Body of pancreas (tissue), 4 donors: ENCODE data around the gene CCR9. TPM values are rescaled to one million over a fixed set of nuclear protein-coding genes. Genes with fewer than 3 reads are reported as not detected.
"Not testable (repeated sequence)": the region's sequence is repeated elsewhere in the genome, so short reads cannot be mapped to it uniquely, and the experiment has no call there.

Experiments used
- ATAC-seq: fragments of 150-250 bp; one replicate; pipeline ENCODE4 v1.9.1; 2016
- DNase-seq, 4 donors: peaks; one replicate each; pipeline ENCODE4 v3.0.0-alpha.2; 2019
- H3K27ac ChIP-seq, 4 donors: fragments of 200-600 bp; sonication (generic); 1 replicate in 3 of 4; 2 replicates in 1 of 4; pipeline versions ENCODE4 v1.5.1 to v1.6.1; 2016 to 2019; ENCODE audit warnings: mild to moderate bottlenecking in 1 of 4, mixed read lengths in 1 of 4, moderate library complexity in 1 of 4
- H3K27me3 ChIP-seq, 2 donors: fragments of 200-600 bp; sonication (generic); one replicate each; pipeline ENCODE4 v1.6.0; 2016; ENCODE audit warnings: mild to moderate bottlenecking in 1 of 2
- H3K36me3 ChIP-seq, 2 donors: fragments of 200-600 bp; sonication (generic); replicated peaks in 1 of 2; 2 replicates each; pipeline ENCODE4 v1.5.1; 2016; ENCODE audit warnings: low read depth in 2 of 2; ENCODE audit not compliant: insufficient read depth in 1 of 2
- H3K4me1 ChIP-seq: fragments of 200-600 bp; sonication (generic); one replicate; pipeline ENCODE4 v1.6.0; 2016
- H3K4me3 ChIP-seq, 2 donors: fragments of 200-600 bp; sonication (generic); 1 replicate in 1 of 2; 2 replicates in 1 of 2; pipeline ENCODE4 v1.5.1; 2016 to 2019
- H3K9me3 ChIP-seq, 3 donors: fragments of 200-600 bp; sonication (generic); 1 replicate in 2 of 3; 2 replicates in 1 of 3; pipeline ENCODE4 v1.5.1; 2016
- CTCF ChIP-seq, 7 experiments: fragments of 450-650 bp in 4 of 7; fragments of 200-600 bp in 3 of 7; sonication (generic) in 3 of 7; IDR thresholded peaks; one replicate each; pipeline ENCODE4 v1.5.1; 2016 to 2019; ENCODE audit warnings: antibody characterized with exemption in 7 of 7
- POLR2A ChIP-seq, 3 donors: fragments of 450-650 bp; IDR thresholded peaks; one replicate each; pipeline ENCODE4 v1.6.1; 2016; ENCODE audit warnings: antibody characterized with exemption in 3 of 3, mild to moderate bottlenecking in 2 of 3
- WGBS, 2 donors: methylation state at CpG; one replicate each; pipeline ENCODE4 v1.1.5; 2017; 5-methylcytosine and 5-hydroxymethylcytosine counted together
- intact Hi-C: fragments of 100-400 bp; cut with DNase I; formaldehyde crosslinking; loops from one replicate; pipeline ENCODE4 v1.15.1; 2023
- total RNA-seq, 2 donors: library from RNA; depleted of rRNA; stranded (reverse); fragments of >200 nt; gene quantifications; one replicate each; pipeline ENCODE4 v1.1.0, GENCODE V29; 2016

The CCR9 gene
- total RNA-seq, 2 donors from 2014 or later: not detected

- WGBS, 2 donors: 67 to 83% methylated on average over 9 of the region's 9 CpGs
- no peaks in the 10 kb centered on the region for H3K36me3 ChIP-seq
- no peaks in the 10 kb centered on the region for H3K27me3 ChIP-seq
- H3K27ac ChIP-seq: no peak overlapping the region
- no peak overlapping the region for H3K4me3 ChIP-seq
- no peak for TF ChIP-seq POLR2A (IDR thresholded peaks at IDR 0.05)
- TF ChIP-seq CTCF (IDR thresholded peaks at IDR 0.05): no peak
- intact Hi-C loops: no loop called here
- DNase-seq (no peak), ATAC-seq (no peak)
- H3K9me3 ChIP-seq: no peaks in the 10 kb centered on the region
- peaks cover 22% of the 10 kb centered on the region for H3K4me1 ChIP-seq
Measured at GRCh38 chr3:45842851-45843625, 43.3 kb upstream of the CCR9 start.

- H3K9me3 ChIP-seq: no peaks in the 10 kb centered on the region
- no peak overlapping the region for H3K4me3 ChIP-seq
- 79 to 100% methylated on average over 1 of the region's 1 CpG for WGBS, 2 donors
- peaks cover 22% of the 10 kb centered on the region for H3K4me1 ChIP-seq
- H3K27ac ChIP-seq: no peak overlapping the region
- no peak for TF ChIP-seq CTCF (IDR thresholded peaks at IDR 0.05)
- no peak for TF ChIP-seq POLR2A (IDR thresholded peaks at IDR 0.05)
- H3K36me3 ChIP-seq: no peaks in the 10 kb centered on the region
- DNase-seq (no peak), ATAC-seq (no peak)
- H3K27me3 ChIP-seq: no peaks in the 10 kb centered on the region
- intact Hi-C loops: no loop called here
Measured at GRCh38 chr3:45844616-45845015, 41.7 kb upstream of the CCR9 start.

- no peak overlapping the region for H3K27ac ChIP-seq
- no peaks in the 10 kb centered on the region for H3K4me1 ChIP-seq
- DNase-seq: no peak
- no peak overlapping the region for H3K4me3 ChIP-seq
- 30 to 46% methylated on average over 1 of the region's 1 CpG for WGBS, 2 donors
- TF ChIP-seq CTCF (IDR thresholded peaks at IDR 0.05) (no peak), POLR2A (IDR thresholded peaks at IDR 0.05) (no peak)
- no peaks in the 10 kb centered on the region for H3K27me3 ChIP-seq
- no peaks in the 10 kb centered on the region for H3K9me3 ChIP-seq
- ATAC-seq: no peak
- H3K36me3 ChIP-seq: no peaks in the 10 kb centered on the region
- intact Hi-C loops: no loop called here
Measured at GRCh38 chr3:45848392-45848791, 38.0 kb upstream of the CCR9 start.

- no peak overlapping the region for H3K4me3 ChIP-seq
- H3K4me1 ChIP-seq: no peaks in the 10 kb centered on the region
- ATAC-seq (no peak), DNase-seq (no peak)
- WGBS, 2 donors: 56 to 70% methylated on average over 2 of the region's 2 CpGs
- H3K27ac ChIP-seq: no peak overlapping the region
- no peaks in the 10 kb centered on the region for H3K36me3 ChIP-seq
- H3K27me3 ChIP-seq: no peaks in the 10 kb centered on the region
- TF ChIP-seq CTCF (IDR thresholded peaks at IDR 0.05): no peak
- no peak for TF ChIP-seq POLR2A (IDR thresholded peaks at IDR 0.05)
- intact Hi-C loops: no loop called here
- H3K9me3 ChIP-seq: no peaks in the 10 kb centered on the region
Measured at GRCh38 chr3:45852828-45853227, 33.5 kb upstream of the CCR9 start.

- WGBS, 2 donors: 71 to 85% methylated on average over 1 of the region's 1 CpG
- H3K4me3 ChIP-seq, ATAC-seq, H3K9me3 ChIP-seq, H3K4me1 ChIP-seq, H3K27ac ChIP-seq, intact Hi-C loops, DNase-seq, H3K27me3 ChIP-seq, H3K36me3 ChIP-seq: not testable (repeated sequence)
Measured at GRCh38 chr3:45856323-45856722, 30.0 kb upstream of the CCR9 start.

- H3K27ac ChIP-seq, H3K4me1 ChIP-seq, H3K9me3 ChIP-seq, ATAC-seq, H3K27me3 ChIP-seq, DNase-seq, intact Hi-C loops, H3K4me3 ChIP-seq, H3K36me3 ChIP-seq: not testable (repeated sequence)
- 89 to 92% methylated on average over 2 of the region's 2 CpGs for WGBS, 2 donors
Measured at GRCh38 chr3:45857024-45857423, 29.3 kb upstream of the CCR9 start.
